B cell (primary cell): Measurements from ENCODE around the gene ZAR1L.

Experiments
- EZH2 ChIP-seq: IDR thresholded peaks from 2 replicates; pipeline ENCODE4 v1.6.1; 2012; ENCODE audit warnings: borderline replicate concordance, low read depth, mild to moderate bottlenecking, moderate library complexity, low read length; ENCODE audit not compliant: insufficient read depth, poor library complexity, severe bottlenecking
- TF ChIP-seq, protein P1 (sequence below): fragments of 200-600 bp; IDR thresholded peaks from one replicate; pipeline ENCODE4 v1.8.0; 2022; ENCODE audit warnings: antibody characterized with exemption, mild to moderate bottlenecking

DNA sequence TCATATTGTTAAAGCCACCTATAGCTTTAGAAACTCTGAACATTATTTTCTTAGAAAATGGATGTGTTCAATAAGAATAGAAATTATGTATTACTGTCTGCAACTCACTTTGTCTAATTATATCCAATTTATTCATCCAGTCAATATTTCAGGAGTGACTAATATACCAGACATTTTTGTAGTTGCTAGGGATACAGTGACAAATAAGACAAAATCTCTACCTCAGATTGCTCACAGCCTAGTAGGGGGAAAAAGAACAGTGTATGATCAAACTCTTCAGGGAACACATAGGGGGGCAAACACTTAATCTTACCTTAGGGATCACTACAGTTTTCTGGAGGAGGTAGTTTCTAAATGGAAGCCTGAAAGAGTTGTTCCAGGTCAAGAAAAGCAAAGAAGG lies 8.7 kb upstream of the ZAR1L start:
- TF ChIP-seq EZH2, result no peak
- TF ChIP-seq, protein P1, sequence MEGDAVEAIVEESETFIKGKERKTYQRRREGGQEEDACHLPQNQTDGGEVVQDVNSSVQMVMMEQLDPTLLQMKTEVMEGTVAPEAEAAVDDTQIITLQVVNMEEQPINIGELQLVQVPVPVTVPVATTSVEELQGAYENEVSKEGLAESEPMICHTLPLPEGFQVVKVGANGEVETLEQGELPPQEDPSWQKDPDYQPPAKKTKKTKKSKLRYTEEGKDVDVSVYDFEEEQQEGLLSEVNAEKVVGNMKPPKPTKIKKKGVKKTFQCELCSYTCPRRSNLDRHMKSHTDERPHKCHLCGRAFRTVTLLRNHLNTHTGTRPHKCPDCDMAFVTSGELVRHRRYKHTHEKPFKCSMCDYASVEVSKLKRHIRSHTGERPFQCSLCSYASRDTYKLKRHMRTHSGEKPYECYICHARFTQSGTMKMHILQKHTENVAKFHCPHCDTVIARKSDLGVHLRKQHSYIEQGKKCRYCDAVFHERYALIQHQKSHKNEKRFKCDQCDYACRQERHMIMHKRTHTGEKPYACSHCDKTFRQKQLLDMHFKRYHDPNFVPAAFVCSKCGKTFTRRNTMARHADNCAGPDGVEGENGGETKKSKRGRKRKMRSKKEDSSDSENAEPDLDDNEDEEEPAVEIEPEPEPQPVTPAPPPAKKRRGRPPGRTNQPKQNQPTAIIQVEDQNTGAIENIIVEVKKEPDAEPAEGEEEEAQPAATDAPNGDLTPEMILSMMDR, result no peak
